KOPT-K1 (cell line): Measurements from ENCODE around the gene NLRC3.
"Not testable (repeated sequence)": the region's sequence is repeated elsewhere in the genome, so short reads cannot be mapped to it uniquely, and the experiment has no call there.

Experiments
- H3K27ac ChIP-seq: fragments of 200-600 bp; sonication (generic); 2 replicates; pipeline ENCODE4 v1.5.1; 2016; ENCODE audit warnings: antibody characterized with exemption, mild to moderate bottlenecking, low read depth, low read length; ENCODE audit not compliant: poor library complexity, severe bottlenecking
- H3K36me3 ChIP-seq: fragments of 200-600 bp; sonication (generic); 2 replicates; pipeline ENCODE4 v1.5.1; 2017; ENCODE audit warnings: antibody characterized with exemption, mild to moderate bottlenecking, low read length, moderate library complexity; ENCODE audit not compliant: insufficient read depth
- H3K9me3 ChIP-seq: fragments of 200-600 bp; sonication (generic); 2 replicates; pipeline ENCODE4 v1.5.1; 2017; ENCODE audit warnings: antibody characterized with exemption, low read length, mild to moderate bottlenecking; ENCODE audit not compliant: insufficient read depth, poor library complexity, severe bottlenecking

The NLRC3 gene

DNA sequence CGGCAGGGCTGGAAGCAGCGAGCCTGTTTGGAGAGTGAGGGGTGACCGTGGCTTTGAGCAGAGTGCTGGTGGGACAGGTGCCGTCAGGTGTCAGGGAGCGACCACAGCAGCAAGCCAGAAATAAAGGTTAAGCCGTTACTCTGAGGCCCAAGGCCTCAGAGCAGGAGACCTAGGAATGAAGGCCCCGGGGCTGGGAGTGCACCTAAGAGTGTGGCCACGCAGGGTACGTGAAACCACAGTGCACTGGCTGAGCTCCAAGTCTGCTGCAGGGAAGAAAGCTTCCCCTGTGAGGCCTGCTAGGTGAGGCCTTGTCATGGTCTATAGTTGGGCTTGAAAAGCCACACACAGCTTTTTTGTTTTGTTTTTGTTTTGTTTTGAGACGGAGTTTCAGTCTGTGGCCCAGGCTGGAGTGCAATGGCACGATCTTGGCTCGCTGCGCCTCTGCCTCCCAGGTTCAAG is 67.7 kb downstream of the NLRC3 start:
- Histone ChIP-seq H3K36me3 (peaks cover 37% of the 10 kb centered on the region), H3K27ac (peak overlapping the region; percentile 66), H3K9me3 (no peaks in the 10 kb centered on the region)

DNA sequence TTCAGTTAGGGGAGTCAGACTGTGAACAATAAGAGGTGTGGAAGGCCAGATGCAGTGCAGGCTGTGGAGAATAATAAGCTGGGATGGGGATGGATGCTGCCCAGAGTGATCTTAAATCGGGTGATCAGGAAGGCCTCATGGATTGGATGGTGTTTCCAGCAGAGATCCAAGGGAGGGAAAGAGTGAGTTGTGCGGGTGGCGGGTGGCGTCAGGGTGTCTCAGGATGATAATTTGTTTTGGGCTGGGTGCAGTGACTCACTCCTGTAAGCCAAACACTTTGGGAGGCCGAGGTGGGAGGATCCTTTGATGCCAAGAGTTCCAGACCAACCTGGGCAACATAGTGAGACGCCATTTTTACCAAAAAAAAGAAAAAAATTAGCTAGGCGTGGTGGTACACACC is 68.5 kb downstream of the NLRC3 start:
- no peaks in the 10 kb centered on the region for H3K9me3 ChIP-seq
- H3K36me3 ChIP-seq, result peaks cover 30% of the 10 kb centered on the region
- H3K27ac ChIP-seq, result peak overlapping the region; percentile 66

GRCh38 chr16:3503523-3503922 is 73.7 kb downstream of the NLRC3 start:
- Histone ChIP-seq H3K36me3 (no peaks in the 10 kb centered on the region), H3K27ac (peak overlapping the region; percentile 82), H3K9me3 (no peaks in the 10 kb centered on the region)

- peak overlapping the region; percentile 72 for H3K27ac ChIP-seq
- no peaks in the 10 kb centered on the region for H3K9me3 ChIP-seq
- no peaks in the 10 kb centered on the region for H3K36me3 ChIP-seq
These were observed 75.3 kb downstream of the NLRC3 start for GRCh38 chr16:3501783-3502400.

- H3K27ac ChIP-seq, result peak overlapping the region; percentile 72
These were observed 75.8 kb downstream of the NLRC3 start for GRCh38 chr16:3501412-3501761.

GRCh38 chr16:3498988-3499387 is 78.2 kb downstream of the NLRC3 start:
- H3K36me3 ChIP-seq, result no peaks in the 10 kb centered on the region
- H3K9me3 ChIP-seq, result no peaks in the 10 kb centered on the region
- no peak overlapping the region for H3K27ac ChIP-seq

More at GRCh38 chr16:3501412-3501761, 75.8 kb downstream of the NLRC3 start:
- H3K9me3 ChIP-seq, H3K36me3 ChIP-seq: not testable (repeated sequence)

DNA sequence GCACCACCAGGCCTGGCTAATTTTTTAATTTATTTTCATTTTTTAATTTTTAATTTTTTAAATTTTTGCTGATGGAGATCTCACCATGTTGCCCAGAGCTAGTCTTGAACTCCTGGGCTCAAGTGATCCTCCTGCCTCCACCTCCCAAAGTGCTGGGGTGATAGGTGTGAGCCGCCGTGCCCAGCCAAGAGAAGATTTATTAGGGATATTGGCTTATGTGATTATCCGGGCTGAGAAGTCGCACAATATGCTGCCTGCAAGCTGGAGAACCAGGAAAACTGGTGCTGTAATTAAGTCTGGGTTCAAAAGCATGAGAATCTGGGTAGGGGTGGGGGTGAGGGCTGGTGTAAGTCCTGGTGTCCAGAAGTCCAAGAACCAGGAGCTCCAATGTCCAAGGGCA is 79.4 kb downstream of the NLRC3 start:
- Histone ChIP-seq H3K9me3 (no peaks in the 10 kb centered on the region), H3K27ac (no peak overlapping the region), H3K36me3 (no peaks in the 10 kb centered on the region)

DNA sequence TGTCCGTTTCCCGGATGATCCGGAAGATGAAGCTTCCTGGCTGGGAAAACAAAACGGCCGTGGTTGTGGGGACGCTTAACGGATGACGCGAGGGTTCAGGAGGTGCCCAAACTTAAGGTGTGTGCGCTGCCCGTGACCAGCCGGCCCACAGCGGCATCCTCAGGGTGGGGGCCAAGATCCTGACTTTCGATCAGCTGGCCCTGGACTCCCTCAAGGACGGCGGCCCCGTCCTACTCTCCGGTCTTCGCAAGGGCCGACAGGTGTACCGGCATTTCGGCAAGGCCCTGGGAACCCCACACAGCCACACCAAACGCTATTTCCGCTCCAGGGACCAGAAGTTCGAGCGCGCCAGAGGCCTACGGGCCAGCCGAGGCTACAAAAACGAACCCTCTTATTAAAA is 80.8 kb downstream of the NLRC3 start:
- H3K27ac ChIP-seq, result no peak overlapping the region
- no peaks in the 10 kb centered on the region for H3K9me3 ChIP-seq
- H3K36me3 ChIP-seq, result no peaks in the 10 kb centered on the region

- H3K9me3 ChIP-seq, result no peaks in the 10 kb centered on the region
- no peaks in the 10 kb centered on the region for H3K36me3 ChIP-seq
- H3K27ac ChIP-seq, result no peak within 1 kb of the TSS
These were observed 82.0 kb downstream of the NLRC3 start, which contains the start of gene C16orf90 for GRCh38 chr16:3495176-3495575. Gene C16orf90 (minus strand): TSS chr16:3495489. CDS start chr16:3495421, 68 bp downstream.

DNA sequence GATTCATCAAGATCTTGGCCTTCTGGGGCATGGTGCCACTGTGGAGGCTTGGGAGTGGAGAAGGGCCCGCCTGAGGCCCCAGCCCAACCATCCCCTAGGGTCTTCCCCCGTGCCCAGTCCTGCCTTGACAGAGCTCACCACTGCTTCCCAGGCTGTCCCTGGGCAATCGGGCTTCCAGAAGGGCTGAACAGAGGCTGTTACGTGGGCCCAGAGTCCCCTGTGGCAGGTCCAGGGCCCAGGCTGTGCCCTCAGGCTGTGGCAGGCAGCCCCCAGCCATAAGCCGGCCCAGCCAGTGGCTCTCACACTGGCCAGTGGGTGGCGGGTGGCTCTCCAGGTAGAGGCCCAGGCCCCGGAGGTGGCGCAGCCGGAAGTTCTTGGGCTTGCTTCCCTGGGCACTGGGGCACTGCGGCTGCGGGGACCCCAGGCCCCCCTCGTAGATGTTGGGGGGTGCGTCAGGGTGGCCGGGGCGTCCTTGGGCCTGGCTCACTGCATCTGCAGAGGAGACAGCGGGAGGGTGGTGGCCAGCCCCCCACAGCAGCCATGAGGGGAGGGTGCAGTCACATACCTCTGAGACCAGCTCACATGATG is 82.7 kb downstream of the NLRC3 start:
- Histone ChIP-seq H3K27ac (no peak overlapping the region), H3K9me3 (no peaks in the 10 kb centered on the region), H3K36me3 (no peaks in the 10 kb centered on the region)

- H3K9me3 ChIP-seq, result no peaks in the 10 kb centered on the region
- peaks cover 9% of the 10 kb centered on the region; the same call in 1 of the 2 replicates for H3K36me3 ChIP-seq
- H3K27ac ChIP-seq, result no peak overlapping the region
These were observed 84.8 kb downstream of the NLRC3 start for GRCh38 chr16:3492356-3492755.

- Histone ChIP-seq H3K27ac (no peak overlapping the region), H3K36me3 (peaks cover 20% of the 10 kb centered on the region), H3K9me3 (no peaks in the 10 kb centered on the region)
These were observed 86.1 kb downstream of the NLRC3 start for GRCh38 chr16:3490911-3491629.
